ENCODE results near the gene OPN1MW2.
"Not testable (repeated sequence)": the region's sequence is repeated elsewhere in the genome, so short reads cannot be mapped to it uniquely, and the experiment has no call there.

Gene OPN1MW2

GRCh38 chrX:154219456-154219855, at the start of gene OPN1MW2:
Gene OPN1MW2 (plus strand): TSS chrX:154219756. CDS start chrX:154219816, 60 bp downstream.
- FAIRE-seq; DNase-seq (ENCODE audit: low spot score): not testable (repeated sequence)

GRCh38 chrX:154172535-154172943, 47.0 kb upstream of the OPN1MW2 start:
- DNase-seq (ENCODE audit: low spot score); FAIRE-seq: not testable (repeated sequence)

- not testable (repeated sequence) for DNase-seq (ENCODE audit: low spot score); FAIRE-seq
These were observed 45.2 kb upstream of the OPN1MW2 start for GRCh38 chrX:154174356-154174755.

DNA sequence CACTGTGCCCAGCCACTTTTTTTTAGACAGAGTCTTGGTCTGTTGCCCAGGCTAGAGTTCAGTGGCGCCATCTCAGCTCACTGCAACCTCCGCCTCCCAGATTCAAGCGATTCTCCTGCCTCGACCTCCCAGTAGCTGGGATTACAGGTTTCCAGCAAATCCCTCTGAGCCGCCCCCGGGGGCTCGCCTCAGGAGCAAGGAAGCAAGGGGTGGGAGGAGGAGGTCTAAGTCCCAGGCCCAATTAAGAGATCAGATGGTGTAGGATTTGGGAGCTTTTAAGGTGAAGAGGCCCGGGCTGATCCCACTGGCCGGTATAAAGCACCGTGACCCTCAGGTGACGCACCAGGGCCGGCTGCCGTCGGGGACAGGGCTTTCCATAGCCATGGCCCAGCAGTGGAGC, 37.3 kb upstream of the OPN1MW2 start, which contains the start of gene OPN1MW:
Gene OPN1MW, plus strand, starts transcription at position 301 of the 400 bp plus-strand sequence. Its CDS starts 82 bp downstream, at position 383.
- FAIRE-seq; DNase-seq (ENCODE audit: low spot score): not testable (repeated sequence)

DNA sequence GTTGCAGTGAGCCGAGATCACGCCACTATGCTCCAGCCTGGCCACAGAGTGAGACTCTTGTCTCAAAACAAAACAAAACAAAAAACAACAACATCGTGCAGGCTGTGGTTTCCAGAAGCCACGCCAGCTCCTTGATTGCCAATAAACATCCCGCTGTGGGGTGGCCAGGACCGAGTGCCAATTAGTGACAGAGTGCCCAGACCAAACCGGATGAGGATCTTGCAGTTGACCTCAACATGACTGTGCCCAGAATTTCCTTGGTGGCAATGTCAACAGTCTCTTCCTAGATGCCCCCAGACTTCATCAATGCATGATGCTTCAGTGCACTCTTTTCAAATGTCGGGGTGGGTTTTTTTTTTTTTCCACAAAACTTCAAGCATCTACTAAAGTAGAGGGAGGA, 35.8 kb upstream of the OPN1MW2 start:
- not testable (repeated sequence) for DNase-seq (ENCODE audit: low spot score); FAIRE-seq

- not testable (repeated sequence) for DNase-seq (ENCODE audit: low spot score); FAIRE-seq
These were observed 26.7 kb upstream of the OPN1MW2 start for GRCh38 chrX:154192846-154193245.

- not testable (repeated sequence) for FAIRE-seq
These were observed 25.2 kb upstream of the OPN1MW2 start for GRCh38 chrX:154194316-154194715.

GRCh38 chrX:154196466-154196865, 23.1 kb upstream of the OPN1MW2 start:
- not testable (repeated sequence) for FAIRE-seq; DNase-seq (ENCODE audit: low spot score)

More at GRCh38 chrX:154194316-154194715, 25.2 kb upstream of the OPN1MW2 start:
- not testable (repeated sequence) for DNase-seq (ENCODE audit: low spot score)

DNA sequence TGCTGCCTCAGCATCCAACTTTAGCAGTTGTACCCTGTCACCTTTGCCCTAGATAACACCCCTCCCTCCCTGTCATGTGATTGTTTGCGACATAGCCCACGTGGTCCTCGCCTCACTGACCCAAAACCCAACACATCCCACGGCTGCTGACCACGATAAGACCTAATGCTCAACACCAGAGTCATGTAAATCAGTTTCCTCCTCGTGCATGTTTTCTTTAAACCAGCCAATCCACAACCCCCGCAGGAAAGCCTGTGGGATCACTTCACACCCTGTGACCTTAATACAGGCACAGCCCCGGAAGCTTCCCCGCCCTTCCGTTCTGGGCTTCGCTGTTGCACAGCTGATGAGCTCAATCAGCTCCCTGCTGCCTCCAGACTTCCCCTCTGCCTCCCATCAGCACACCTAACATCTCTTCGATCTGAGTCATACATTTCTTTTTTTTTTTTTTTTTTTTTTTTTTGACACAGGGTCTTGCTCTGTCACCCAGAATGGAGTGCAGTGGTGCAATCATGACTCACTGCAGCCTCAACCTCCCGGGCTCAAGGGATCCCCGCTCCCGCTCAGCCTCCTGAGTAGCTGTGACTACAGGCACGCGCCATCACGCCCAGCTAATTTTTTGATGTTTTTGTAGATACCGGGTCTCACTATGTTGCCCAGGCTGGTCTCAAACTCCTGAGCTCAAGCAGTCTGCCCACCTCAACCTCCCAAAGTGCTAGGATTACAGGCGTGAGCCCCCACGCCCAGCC, 9.7 kb upstream of the OPN1MW2 start:
- FAIRE-seq; DNase-seq (ENCODE audit: low spot score): not testable (repeated sequence)

DNA sequence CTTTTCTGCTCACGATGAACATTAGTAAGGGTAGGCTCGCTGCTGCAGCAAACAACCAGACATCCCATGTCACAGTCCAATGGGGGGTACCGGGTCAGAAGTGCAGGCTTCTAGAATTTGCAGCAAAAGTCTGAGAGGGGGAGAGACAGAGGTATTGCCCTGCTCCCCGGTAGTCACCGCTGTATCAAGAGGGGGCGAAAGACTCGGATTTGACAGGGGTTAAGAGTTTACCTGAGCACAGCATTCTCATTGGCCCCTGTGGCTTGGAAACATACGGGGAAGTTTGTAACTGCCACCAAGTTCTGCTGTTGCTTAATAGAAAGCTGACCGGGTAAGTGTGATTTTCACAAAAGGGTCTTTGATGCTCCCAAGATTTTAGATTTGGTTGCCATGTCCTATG, 8.5 kb upstream of the OPN1MW2 start:
- FAIRE-seq; DNase-seq (ENCODE audit: low spot score): not testable (repeated sequence)

DNA sequence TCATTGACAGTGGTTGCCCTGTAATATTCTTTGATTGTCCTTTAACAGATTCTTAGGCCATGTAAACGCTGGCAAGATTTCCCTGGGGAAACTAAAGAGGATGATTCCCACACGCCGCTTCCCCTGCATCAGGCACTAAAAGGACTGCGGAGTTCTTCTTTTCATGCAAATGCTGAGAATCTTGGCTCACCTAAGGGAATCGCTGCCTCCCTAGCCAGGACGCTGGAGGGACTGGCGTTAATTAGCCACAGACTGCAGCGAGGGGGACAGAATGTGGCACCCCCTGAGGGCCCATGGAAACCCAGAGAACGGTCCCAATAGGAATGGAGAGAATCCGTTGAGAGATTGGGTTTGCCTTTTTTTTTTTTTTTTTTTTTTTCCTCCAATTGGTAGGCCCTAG, 8.1 kb upstream of the OPN1MW2 start:
- not testable (repeated sequence) for DNase-seq (ENCODE audit: low spot score); FAIRE-seq

- not testable (repeated sequence) for FAIRE-seq; DNase-seq (ENCODE audit: low spot score)
These were observed 5.7 kb downstream of the OPN1MW2 start for GRCh38 chrX:154225292-154225691.

DNA sequence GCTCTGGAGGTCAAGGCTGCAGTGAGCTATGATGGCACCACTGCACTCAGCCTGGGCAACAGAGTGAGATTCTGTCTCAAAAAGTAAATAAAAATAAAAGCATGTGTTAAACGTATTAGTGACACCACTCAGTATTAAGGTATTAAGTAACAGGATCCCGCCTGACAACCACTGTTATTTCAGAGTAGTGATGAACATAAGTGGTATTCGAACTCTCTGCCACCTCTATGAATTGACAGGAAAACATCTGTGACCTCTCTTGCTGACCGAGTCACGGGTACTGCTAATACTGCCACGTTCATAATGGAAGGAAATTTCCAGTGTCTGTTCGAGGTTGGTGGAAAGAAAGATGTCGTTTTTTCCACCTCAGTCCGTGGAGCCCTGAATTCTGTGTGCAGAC, 7.2 kb downstream of the OPN1MW2 start:
- not testable (repeated sequence) for FAIRE-seq; DNase-seq (ENCODE audit: low spot score)

- not testable (repeated sequence) for DNase-seq (ENCODE audit: low spot score); FAIRE-seq
These were observed 11.9 kb downstream of the OPN1MW2 start for GRCh38 chrX:154231443-154231842.

DNA sequence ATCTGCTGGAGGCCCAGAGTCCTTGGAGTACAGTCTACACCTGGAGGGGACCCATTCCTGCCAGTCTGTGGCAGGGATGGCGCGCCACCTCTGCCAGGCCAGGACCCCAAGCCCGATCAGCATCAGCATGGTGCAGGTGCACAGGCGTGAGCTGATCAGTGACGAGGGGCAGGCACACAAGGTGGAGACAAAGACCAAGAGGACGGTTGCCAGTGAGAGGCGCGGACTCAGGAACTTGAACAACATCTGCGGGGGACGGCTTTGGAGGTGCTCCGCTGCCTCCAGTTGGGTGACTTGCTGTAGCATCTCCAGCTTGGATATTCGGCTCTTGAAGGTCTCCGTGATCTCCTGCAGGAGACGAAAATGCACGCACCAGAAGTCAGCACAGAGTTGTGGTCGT, 14.1 kb downstream of the OPN1MW2 start:
- not testable (repeated sequence) for DNase-seq (ENCODE audit: low spot score); FAIRE-seq

- FAIRE-seq; DNase-seq (ENCODE audit: low spot score): not testable (repeated sequence)
These were observed 19.5 kb downstream of the OPN1MW2 start for GRCh38 chrX:154238939-154239559.

GRCh38 chrX:154239982-154240503, 20.5 kb downstream of the OPN1MW2 start:
- DNase-seq (ENCODE audit: low spot score); FAIRE-seq: not testable (repeated sequence)

DNA sequence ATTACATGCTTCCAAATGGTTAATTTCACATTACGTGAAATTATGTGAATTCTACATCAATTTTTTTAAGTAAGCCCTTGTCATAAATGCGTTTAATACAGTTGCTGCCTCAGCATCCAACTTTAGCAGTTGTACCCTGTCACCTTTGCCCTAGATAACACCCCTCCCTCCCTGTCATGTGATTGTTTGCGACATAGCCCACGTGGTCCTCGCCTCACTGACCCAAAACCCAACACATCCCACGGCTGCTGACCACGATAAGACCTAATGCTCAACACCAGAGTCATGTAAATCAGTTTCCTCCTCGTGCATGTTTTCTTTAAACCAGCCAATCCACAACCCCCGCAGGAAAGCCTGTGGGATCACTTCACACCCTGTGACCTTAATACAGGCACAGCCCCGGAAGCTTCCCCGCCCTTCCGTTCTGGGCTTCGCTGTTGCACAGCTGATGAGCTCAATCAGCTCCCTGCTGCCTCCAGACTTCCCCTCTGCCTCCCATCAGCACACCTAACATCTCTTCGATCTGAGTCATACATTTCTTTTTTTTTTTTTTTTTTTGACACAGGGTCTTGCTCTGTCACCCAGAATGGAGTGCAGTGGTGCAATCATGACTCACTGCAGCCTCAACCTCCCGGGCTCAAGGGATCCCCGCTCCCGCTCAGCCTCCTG, 28.0 kb downstream of the OPN1MW2 start:
- not testable (repeated sequence) for FAIRE-seq; DNase-seq (ENCODE audit: low spot score)

- not testable (repeated sequence) for FAIRE-seq; DNase-seq (ENCODE audit: low spot score)
These were observed 28.5 kb downstream of the OPN1MW2 start for GRCh38 chrX:154248076-154248475.

DNA sequence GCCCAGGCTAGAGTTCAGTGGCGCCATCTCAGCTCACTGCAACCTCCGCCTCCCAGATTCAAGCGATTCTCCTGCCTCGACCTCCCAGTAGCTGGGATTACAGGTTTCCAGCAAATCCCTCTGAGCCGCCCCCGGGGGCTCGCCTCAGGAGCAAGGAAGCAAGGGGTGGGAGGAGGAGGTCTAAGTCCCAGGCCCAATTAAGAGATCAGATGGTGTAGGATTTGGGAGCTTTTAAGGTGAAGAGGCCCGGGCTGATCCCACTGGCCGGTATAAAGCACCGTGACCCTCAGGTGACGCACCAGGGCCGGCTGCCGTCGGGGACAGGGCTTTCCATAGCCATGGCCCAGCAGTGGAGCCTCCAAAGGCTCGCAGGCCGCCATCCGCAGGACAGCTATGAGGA, 37.7 kb downstream of the OPN1MW2 start, which contains the start of gene OPN1MW3:
Gene OPN1MW3, plus strand, starts transcription at position 301 of the 400 bp plus-strand sequence. Its CDS starts 38 bp downstream, at position 339.
- FAIRE-seq; DNase-seq (ENCODE audit: low spot score): not testable (repeated sequence)

DNA sequence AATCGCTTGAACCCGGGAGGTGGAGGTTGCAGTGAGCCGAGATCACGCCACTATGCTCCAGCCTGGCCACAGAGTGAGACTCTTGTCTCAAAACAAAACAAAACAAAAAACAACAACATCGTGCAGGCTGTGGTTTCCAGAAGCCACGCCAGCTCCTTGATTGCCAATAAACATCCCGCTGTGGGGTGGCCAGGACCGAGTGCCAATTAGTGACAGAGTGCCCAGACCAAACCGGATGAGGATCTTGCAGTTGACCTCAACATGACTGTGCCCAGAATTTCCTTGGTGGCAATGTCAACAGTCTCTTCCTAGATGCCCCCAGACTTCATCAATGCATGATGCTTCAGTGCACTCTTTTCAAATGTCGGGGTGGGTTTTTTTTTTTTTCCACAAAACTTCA, 39.2 kb downstream of the OPN1MW2 start:
- not testable (repeated sequence) for DNase-seq (ENCODE audit: low spot score); FAIRE-seq
